Mesendoderm (in vitro differentiated cells): ENCODE data around the gene PTPN3.

Experiments
- DNase-seq: peaks from one replicate; pipeline ENCODE4 v3.0.0; 2013
- H2AK5ac ChIP-seq: 2 replicates; pipeline ENCODE4 v1.6.1; 2013; ENCODE audit warnings: low read length, inconsistent platforms
- H2BK120ac ChIP-seq: 2 replicates; pipeline ENCODE4 v1.6.1; 2013; ENCODE audit warnings: low read depth, mild to moderate bottlenecking, low read length, moderate library complexity, mixed read lengths
- H2BK15ac ChIP-seq: replicated peaks from 2 replicates; pipeline ENCODE4 v1.6.1; 2013; ENCODE audit warnings: low read depth, mild to moderate bottlenecking, moderate library complexity
- H2BK5ac ChIP-seq: 2 replicates; pipeline ENCODE4 v1.6.1; 2013; ENCODE audit warnings: low read length, inconsistent platforms
- H3K18ac ChIP-seq: 2 replicates; pipeline ENCODE4 v1.6.1; 2013; ENCODE audit warnings: mild to moderate bottlenecking, low read length, mixed read lengths
- H3K23ac ChIP-seq: one replicate; pipeline ENCODE4 v1.6.1; 2013; ENCODE audit warnings: low read length
- H3K27ac ChIP-seq: 2 replicates; pipeline ENCODE4 v1.5.1; 2013; ENCODE audit warnings: low read depth, mild to moderate bottlenecking, inconsistent platforms, low read length, moderate library complexity
- H3K27me3 ChIP-seq: 2 replicates; pipeline ENCODE4 v1.6.1; 2013; ENCODE audit warnings: low read length, control low read depth, mild to moderate bottlenecking, inconsistent platforms; ENCODE audit not compliant: insufficient read depth, poor library complexity
- H3K36me3 ChIP-seq: 2 replicates; pipeline ENCODE4 v1.6.1; 2013; ENCODE audit warnings: low read length, inconsistent platforms; ENCODE audit not compliant: control insufficient read depth, insufficient read depth
- H3K4ac ChIP-seq: one replicate; pipeline ENCODE4 v1.6.1; 2013; ENCODE audit warnings: low read depth, mild to moderate bottlenecking, low read length, moderate library complexity
- H3K4me1 ChIP-seq: 2 replicates; pipeline ENCODE4 v1.6.1; 2013; ENCODE audit warnings: low read depth, low read length, inconsistent platforms; ENCODE audit not compliant: control insufficient read depth
- H3K4me2 ChIP-seq: 2 replicates; pipeline ENCODE4 v1.6.1; 2013; ENCODE audit warnings: low read length
- H3K4me3 ChIP-seq: 2 replicates; pipeline ENCODE4 v1.5.1; 2013; ENCODE audit warnings: mild to moderate bottlenecking, low read length
- H3K56ac ChIP-seq: one replicate; pipeline ENCODE4 v1.6.1; 2013; ENCODE audit warnings: low read length
- H3K79me1 ChIP-seq: 2 replicates; pipeline ENCODE4 v1.6.1; 2013; ENCODE audit warnings: low read length, inconsistent platforms
- H3K79me2 ChIP-seq: 2 replicates; pipeline ENCODE4 v1.6.1; 2013; ENCODE audit warnings: mild to moderate bottlenecking, low read length; ENCODE audit not compliant: control insufficient read depth, insufficient read depth
- H3K9ac ChIP-seq: 2 replicates; pipeline ENCODE4 v1.6.1; 2013; ENCODE audit warnings: low read length, inconsistent platforms
- H4K5ac ChIP-seq: one replicate; pipeline ENCODE4 v1.6.1; 2013; ENCODE audit warnings: low read length
- H4K8ac ChIP-seq: one replicate; pipeline ENCODE4 v1.6.1; 2013; ENCODE audit warnings: low read depth, mild to moderate bottlenecking, control low read depth, low read length, moderate library complexity
- WGBS: extraction: QIAGEN DNeasy Blood & Tissue Kit; methylation state at CpG from one replicate; pipeline ENCODE4 v1.1.7; 2013; ENCODE audit warnings: low lambda C conversion rate, missing lambda C conversion rate; ENCODE audit not compliant: insufficient coverage; ENCODE audit errors: extremely low coverage; 5-methylcytosine and 5-hydroxymethylcytosine counted together

The PTPN3 gene

GRCh38 chr9:109401169-109401989, 96.7 kb downstream of the PTPN3 start:
- H3K27ac ChIP-seq = no peak overlapping the region
- H2BK15ac ChIP-seq = no peak overlapping the region
- H3K56ac ChIP-seq = no peak overlapping the region
- no CpG with 5 or more reads among the region's 13 CpGs for WGBS
- H4K8ac ChIP-seq = no peak overlapping the region
- no peak overlapping the region for H3K9ac ChIP-seq
- no peaks in the 10 kb centered on the region for H3K36me3 ChIP-seq
- H3K18ac ChIP-seq = no peak overlapping the region
- H3K4me1 ChIP-seq = no peaks in the 10 kb centered on the region
- no peak overlapping the region for H3K4ac ChIP-seq
- peak; percentile 89 for DNase-seq
- no peak overlapping the region for H3K4me2 ChIP-seq
- H3K4me3 ChIP-seq = no peak overlapping the region
- H3K23ac ChIP-seq = no peak overlapping the region
- H3K79me2 ChIP-seq = no peaks in the 10 kb centered on the region
- no peaks in the 10 kb centered on the region for H3K79me1 ChIP-seq
- no peak overlapping the region for H2BK5ac ChIP-seq
- no peaks in the 10 kb centered on the region for H3K27me3 ChIP-seq
- H2AK5ac ChIP-seq = no peak overlapping the region
- no peak overlapping the region for H4K5ac ChIP-seq
- H2BK120ac ChIP-seq = no peak overlapping the region

- Histone ChIP-seq H3K56ac (no peak overlapping the region), H3K4ac (no peak overlapping the region), H2BK120ac (no peak overlapping the region), H2BK15ac (no peak overlapping the region), H2BK5ac (no peak overlapping the region), H3K9ac (no peak overlapping the region), H4K5ac (no peak overlapping the region), H3K27ac (no peak overlapping the region), H3K4me1 (no peaks in the 10 kb centered on the region), H3K18ac (no peak overlapping the region), H2AK5ac (no peak overlapping the region), H3K4me2 (no peak overlapping the region), H4K8ac (no peak overlapping the region), H3K36me3 (no peaks in the 10 kb centered on the region), H3K79me2 (no peaks in the 10 kb centered on the region), H3K79me1 (no peaks in the 10 kb centered on the region), H3K23ac (no peak overlapping the region), H3K4me3 (no peak overlapping the region), H3K27me3 (no peaks in the 10 kb centered on the region)
- WGBS = no CpG with 5 or more reads among the region's 6 CpGs
- DNase-seq = no peak
Measured at GRCh38 chr9:109399258-109399767, 98.8 kb downstream of the PTPN3 start.

- H3K4me3 ChIP-seq = no peak overlapping the region
- no peak overlapping the region for H3K27ac ChIP-seq
- no peak overlapping the region for H2BK5ac ChIP-seq
- no peak overlapping the region for H2BK120ac ChIP-seq
- no peaks in the 10 kb centered on the region for H3K36me3 ChIP-seq
- no peak overlapping the region for H2BK15ac ChIP-seq
- no peak overlapping the region for H2AK5ac ChIP-seq
- H3K9ac ChIP-seq = no peak overlapping the region
- H3K79me2 ChIP-seq = no peaks in the 10 kb centered on the region
- no peaks in the 10 kb centered on the region for H3K79me1 ChIP-seq
- no peak overlapping the region for H3K4me2 ChIP-seq
- H3K4me1 ChIP-seq = no peaks in the 10 kb centered on the region
- H3K27me3 ChIP-seq = no peaks in the 10 kb centered on the region
- no CpG with 5 or more reads among the region's 10 CpGs for WGBS
- H3K56ac ChIP-seq = no peak overlapping the region
- H3K18ac ChIP-seq = no peak overlapping the region
- H4K8ac ChIP-seq = no peak overlapping the region
- no peak overlapping the region for H3K4ac ChIP-seq
- no peak for DNase-seq
- no peak overlapping the region for H4K5ac ChIP-seq
- H3K23ac ChIP-seq = no peak overlapping the region
Measured at GRCh38 chr9:109391176-109391575, 106.9 kb downstream of the PTPN3 start.

GRCh38 chr9:109387856-109388255, 110.3 kb downstream of the PTPN3 start:
- H4K8ac ChIP-seq = no peak overlapping the region
- no peak overlapping the region for H2BK15ac ChIP-seq
- no peak overlapping the region for H3K9ac ChIP-seq
- WGBS = no CpG with 5 or more reads among the region's 6 CpGs
- no peak overlapping the region for H3K56ac ChIP-seq
- no peak overlapping the region for H2AK5ac ChIP-seq
- H3K23ac ChIP-seq = no peak overlapping the region
- no peaks in the 10 kb centered on the region for H3K79me2 ChIP-seq
- no peak overlapping the region for H3K27ac ChIP-seq
- DNase-seq = no peak
- no peak overlapping the region for H3K18ac ChIP-seq
- no peak overlapping the region for H2BK5ac ChIP-seq
- H3K4me2 ChIP-seq = no peak overlapping the region
- no peak overlapping the region for H2BK120ac ChIP-seq
- H3K4ac ChIP-seq = no peak overlapping the region
- H3K27me3 ChIP-seq = no peaks in the 10 kb centered on the region
- H3K36me3 ChIP-seq = no peaks in the 10 kb centered on the region
- H4K5ac ChIP-seq = no peak overlapping the region
- H3K79me1 ChIP-seq = no peaks in the 10 kb centered on the region
- no peaks in the 10 kb centered on the region for H3K4me1 ChIP-seq
- no peak overlapping the region for H3K4me3 ChIP-seq

- H2BK5ac ChIP-seq = no peak overlapping the region
- no peak overlapping the region for H4K5ac ChIP-seq
- H2BK15ac ChIP-seq = no peak overlapping the region
- H3K27ac ChIP-seq = no peak overlapping the region
- no peaks in the 10 kb centered on the region for H3K36me3 ChIP-seq
- H3K23ac ChIP-seq = no peak overlapping the region
- no peak overlapping the region for H3K56ac ChIP-seq
- DNase-seq = no peak
- H3K4me2 ChIP-seq = no peak overlapping the region
- no peak overlapping the region for H2BK120ac ChIP-seq
- H3K4me1 ChIP-seq = no peaks in the 10 kb centered on the region
- no peaks in the 10 kb centered on the region for H3K79me2 ChIP-seq
- no peak overlapping the region for H3K4ac ChIP-seq
- no peak overlapping the region for H2AK5ac ChIP-seq
- no peak overlapping the region for H3K18ac ChIP-seq
- H4K8ac ChIP-seq = no peak overlapping the region
- no peak overlapping the region for H3K4me3 ChIP-seq
- WGBS = no CpG with 5 or more reads among the region's 3 CpGs
- H3K79me1 ChIP-seq = no peaks in the 10 kb centered on the region
- no peak overlapping the region for H3K9ac ChIP-seq
- no peaks in the 10 kb centered on the region for H3K27me3 ChIP-seq
Measured at GRCh38 chr9:109387206-109387605, 110.9 kb downstream of the PTPN3 start.

- no peak overlapping the region for H3K4me2 ChIP-seq
- no peak overlapping the region for H4K8ac ChIP-seq
- no peak overlapping the region for H2BK5ac ChIP-seq
- no peaks in the 10 kb centered on the region for H3K79me2 ChIP-seq
- no peaks in the 10 kb centered on the region for H3K79me1 ChIP-seq
- no peaks in the 10 kb centered on the region for H3K27me3 ChIP-seq
- DNase-seq = no peak
- no peak overlapping the region for H3K56ac ChIP-seq
- H4K5ac ChIP-seq = no peak overlapping the region
- no peak overlapping the region for H3K4ac ChIP-seq
- no peak overlapping the region for H3K4me3 ChIP-seq
- no peak overlapping the region for H3K23ac ChIP-seq
- H3K27ac ChIP-seq = no peak overlapping the region
- H3K18ac ChIP-seq = no peak overlapping the region
- no peak overlapping the region for H3K9ac ChIP-seq
- H2AK5ac ChIP-seq = no peak overlapping the region
- no peak overlapping the region for H2BK15ac ChIP-seq
- no peaks in the 10 kb centered on the region for H3K4me1 ChIP-seq
- no peaks in the 10 kb centered on the region for H3K36me3 ChIP-seq
- H2BK120ac ChIP-seq = no peak overlapping the region
- no CpG with 5 or more reads among the region's 3 CpGs for WGBS
Measured at GRCh38 chr9:109385499-109385898, 112.6 kb downstream of the PTPN3 start.
